GM12864 (cell line): ENCODE results near the gene PABPN1.
"Not testable (repeated sequence)": the region's sequence is repeated elsewhere in the genome, so short reads cannot be mapped to it uniquely, and the experiment has no call there.

Experiments
- DNase-seq: peaks from one replicate; pipeline ENCODE4 v3.0.0-alpha.2; 2011; ENCODE audit warnings: low read depth
- H3K4me3 ChIP-seq: 2 replicates; pipeline ENCODE4 v1.5.1; 2011; ENCODE audit warnings: mild to moderate bottlenecking, low read depth, low read length, control low read depth
- CTCF ChIP-seq: IDR thresholded peaks from 2 replicates; pipeline ENCODE4 v1.5.1; 2011; ENCODE audit warnings: low read depth, mild to moderate bottlenecking, moderate library complexity, low read length, control low read depth, inconsistent platforms; ENCODE audit errors: missing control alignments

The PABPN1 gene

GRCh38 chr14:23324993-23325392 lies 3.7 kb downstream of the PABPN1 start:
- H3K4me3 ChIP-seq: no peak overlapping the region
- DNase-seq: no peak
- TF ChIP-seq CTCF: no peak

GRCh38 chr14:23325746-23326145 lies 4.5 kb downstream of the PABPN1 start:
- not testable (repeated sequence) for DNase-seq, H3K4me3 ChIP-seq

- TF ChIP-seq CTCF: no peak
Observed at GRCh38 chr14:23326491-23327332, 5.5 kb downstream of the PABPN1 start.

GRCh38 chr14:23327947-23328744 lies 6.9 kb downstream of the PABPN1 start:
- peak; percentile 83 for TF ChIP-seq CTCF
- no peak overlapping the region for H3K4me3 ChIP-seq
- DNase-seq: peak; percentile 49

More at GRCh38 chr14:23326491-23327332, 5.5 kb downstream of the PABPN1 start:
- DNase-seq: no peak
- no peak overlapping the region for H3K4me3 ChIP-seq

- no peak for DNase-seq
- H3K4me3 ChIP-seq: no peak overlapping the region
- no peak for TF ChIP-seq CTCF
Observed at GRCh38 chr14:23335623-23336022, 14.4 kb downstream of the PABPN1 start.

GRCh38 chr14:23339506-23340268 lies 18.4 kb downstream of the PABPN1 start:
- no peak overlapping the region for H3K4me3 ChIP-seq
- TF ChIP-seq CTCF: no peak
- no peak for DNase-seq

GRCh38 chr14:23344481-23344880 lies 23.2 kb downstream of the PABPN1 start:
- H3K4me3 ChIP-seq: no peak overlapping the region
- DNase-seq: no peak
- no peak for TF ChIP-seq CTCF
